HG03342 (cell line): ENCODE data around the gene YBX2.
"Not testable (repeated sequence)": the region's sequence is repeated elsewhere in the genome, so short reads cannot be mapped to it uniquely, and the experiment has no call there.

Experiments
- ATAC-seq: cut with Tn5 transposase; IDR thresholded peaks from one replicate; pipeline ENCODE4 v1.9.1; 2021; ENCODE audit warnings: mild to moderate bottlenecking, moderate library complexity; ENCODE audit not compliant: unreplicated experiment

YBX2 gene

DNA sequence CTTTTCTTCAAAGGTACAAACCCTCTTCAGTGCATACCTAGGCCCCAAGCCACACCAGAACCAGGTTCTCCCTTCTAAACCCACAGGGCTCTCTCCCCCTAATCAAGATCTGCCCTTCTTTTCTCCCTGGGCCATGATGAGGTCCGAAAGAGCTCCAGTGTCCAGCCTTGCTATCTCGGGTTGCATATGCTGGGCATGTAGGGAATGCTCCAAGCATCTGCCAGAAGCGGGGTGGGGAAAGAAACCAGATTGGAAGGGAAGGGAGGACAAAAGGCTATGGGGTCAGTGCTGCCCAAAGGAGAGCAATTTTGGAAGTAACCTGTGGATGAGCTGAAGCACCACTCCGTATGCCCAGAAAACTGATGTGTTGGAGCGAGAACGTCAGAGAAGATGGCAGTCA, 45.2 kb downstream of the YBX2 start:
- ATAC-seq: no peak

DNA sequence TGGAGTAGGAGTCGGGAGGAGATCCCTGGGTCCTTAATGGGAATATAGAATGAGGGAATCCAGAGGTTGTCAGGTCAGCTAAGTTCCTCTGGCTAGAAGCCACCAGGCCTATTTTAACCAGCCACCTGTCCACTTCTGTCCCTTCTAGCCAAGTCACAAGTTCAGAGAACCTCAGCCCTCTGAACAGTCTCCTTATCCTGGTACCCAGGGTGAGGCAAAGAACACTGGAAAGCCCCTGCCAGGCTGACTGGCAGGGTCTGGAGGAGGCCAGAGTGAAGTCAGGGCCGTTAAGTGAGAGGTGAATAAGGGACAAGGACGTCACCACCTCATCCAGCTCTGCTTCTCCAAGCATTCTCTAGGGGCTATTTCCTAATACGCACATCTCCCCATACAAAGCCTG, 45.6 kb downstream of the YBX2 start:
- ATAC-seq: no peak

DNA sequence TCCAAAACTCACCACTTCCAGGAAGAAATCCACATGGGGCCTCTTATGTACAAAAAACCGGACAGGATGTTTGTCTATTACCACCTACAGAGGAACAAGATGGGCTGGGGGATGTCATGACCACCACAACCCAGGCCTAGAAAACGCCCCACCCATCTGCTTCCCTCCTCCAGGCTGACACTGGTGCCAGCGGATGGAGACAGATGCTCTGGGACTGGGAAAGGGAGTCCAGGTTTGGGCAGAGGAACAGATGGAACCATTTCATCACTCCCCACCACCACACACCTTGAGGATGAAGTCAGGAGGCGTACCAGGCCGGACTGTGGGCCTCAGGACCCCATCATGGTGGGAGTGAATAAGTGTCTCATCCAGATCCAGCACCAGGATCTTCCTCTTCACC, 47.7 kb downstream of the YBX2 start:
- ATAC-seq: no peak

DNA sequence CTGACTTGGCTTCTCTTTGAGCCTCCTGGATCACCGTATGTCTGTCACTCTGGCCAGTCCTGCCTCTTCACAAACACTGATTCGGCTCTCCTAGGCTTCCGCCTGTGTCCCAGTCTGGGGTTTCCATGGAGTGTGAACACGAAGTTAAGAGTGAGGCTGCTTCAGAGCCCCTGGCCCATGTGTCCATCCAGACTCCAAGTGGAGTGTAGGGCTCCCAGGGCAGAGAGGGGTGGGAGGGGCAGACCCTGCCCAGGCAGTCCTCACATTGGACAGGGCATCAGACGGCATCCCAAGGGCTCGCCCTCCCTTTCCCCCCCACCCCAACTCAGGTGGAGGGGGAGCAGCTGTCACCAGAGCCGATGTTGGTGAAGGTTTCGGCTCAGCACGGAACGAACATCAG, 50.6 kb downstream of the YBX2 start:
- not testable (repeated sequence) for ATAC-seq

DNA sequence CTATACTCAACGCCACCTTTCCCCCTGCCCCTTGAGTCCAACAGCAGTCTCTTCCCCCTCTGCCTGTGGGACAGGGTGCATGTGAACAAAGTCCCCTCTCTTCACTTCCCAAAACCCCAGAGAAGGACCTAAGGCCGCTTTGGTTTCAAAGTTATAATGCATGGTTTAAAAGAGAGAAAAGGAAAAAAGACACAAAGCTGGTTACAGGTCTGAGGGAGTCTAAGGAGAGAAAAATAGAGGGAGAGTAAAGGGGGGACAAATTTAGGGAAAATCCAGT, 51.0 kb downstream of the YBX2 start:
- ATAC-seq: no peak

DNA sequence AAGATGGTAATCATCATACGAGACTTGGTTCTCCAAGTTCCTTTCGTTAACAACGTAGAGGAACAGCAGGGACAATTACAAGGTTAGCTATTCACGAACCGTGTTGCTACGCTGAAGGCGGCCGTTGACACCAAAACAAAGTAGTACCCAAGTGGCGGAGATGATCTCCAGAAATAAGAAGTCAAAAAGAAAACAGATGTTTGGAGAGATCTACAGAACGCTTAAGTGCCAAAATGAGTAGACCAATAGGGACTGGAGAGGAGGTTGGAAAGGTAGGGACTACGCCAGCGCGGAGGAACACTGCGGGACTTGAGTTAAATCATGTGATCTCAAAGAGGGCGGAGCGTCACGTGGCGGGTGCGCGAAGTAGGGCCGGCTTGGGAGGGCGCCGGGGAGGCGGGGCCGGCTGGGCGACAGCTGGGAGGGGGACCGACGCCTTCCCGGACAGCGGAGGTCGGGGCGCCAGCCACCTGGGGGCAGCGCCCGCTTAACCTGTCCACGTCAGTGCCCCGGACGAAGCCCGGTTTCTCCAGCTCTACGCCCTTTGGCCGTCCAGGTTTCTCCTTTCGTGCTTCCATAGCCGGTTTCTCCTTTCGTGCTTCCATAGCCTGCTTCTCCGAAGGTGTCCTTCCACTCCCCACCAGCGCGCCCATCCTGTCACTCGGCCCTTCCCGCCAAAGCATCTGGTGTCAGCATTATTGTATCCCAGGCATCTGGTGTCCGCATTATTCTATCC, 51.6 kb downstream of the YBX2 start:
- ATAC-seq: peak; percentile 39

DNA sequence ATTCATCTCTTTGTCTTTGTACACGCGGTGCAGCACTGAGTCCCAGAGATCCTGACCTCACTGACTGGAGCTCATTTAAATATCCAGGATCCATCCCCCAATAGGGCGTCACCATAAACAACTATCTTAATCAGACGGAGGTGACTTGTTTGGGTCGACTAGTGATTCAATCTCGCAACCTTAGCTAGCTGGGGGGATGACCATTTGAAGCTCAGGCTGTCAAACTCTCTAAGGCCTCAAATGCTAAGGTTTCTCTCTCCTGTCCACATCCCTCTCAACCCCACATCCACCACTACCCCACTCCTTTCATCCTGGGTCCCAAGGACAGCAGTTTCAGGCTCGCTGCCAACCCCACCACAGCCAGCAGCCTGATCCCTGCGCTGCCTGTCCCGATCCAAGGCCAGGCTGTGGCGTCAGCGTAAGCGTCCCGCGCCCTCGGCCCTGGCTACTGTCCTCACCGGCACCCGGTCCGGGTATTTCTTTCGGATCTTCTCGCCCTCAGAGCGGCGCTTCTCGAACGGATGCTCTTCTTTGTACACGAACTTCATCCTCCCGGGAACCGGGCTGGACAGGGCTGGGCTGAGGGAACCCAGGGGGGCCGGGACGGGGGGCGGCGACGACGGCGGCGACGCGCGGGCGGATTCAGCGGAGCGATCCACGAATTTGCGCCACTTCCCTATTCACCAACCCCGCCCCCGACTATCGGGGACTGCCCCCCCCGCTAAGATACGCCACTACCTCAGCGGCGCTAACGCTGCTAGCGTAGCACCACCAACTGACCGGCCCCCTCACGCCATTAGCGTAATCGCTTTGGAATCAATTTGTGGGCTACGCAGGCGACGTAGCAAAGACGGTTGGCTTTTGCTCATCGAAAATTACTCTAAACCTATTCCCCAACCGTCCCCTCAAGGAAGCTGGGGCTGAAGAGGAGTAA, 52.4 kb downstream of the YBX2 start, which contains the start of gene GABARAP:
Gene GABARAP, minus strand, starts transcription at position 667 of the 934 bp plus-strand sequence. Its CDS starts 119 bp downstream, at position 548.
- peak; percentile 28 for ATAC-seq

DNA sequence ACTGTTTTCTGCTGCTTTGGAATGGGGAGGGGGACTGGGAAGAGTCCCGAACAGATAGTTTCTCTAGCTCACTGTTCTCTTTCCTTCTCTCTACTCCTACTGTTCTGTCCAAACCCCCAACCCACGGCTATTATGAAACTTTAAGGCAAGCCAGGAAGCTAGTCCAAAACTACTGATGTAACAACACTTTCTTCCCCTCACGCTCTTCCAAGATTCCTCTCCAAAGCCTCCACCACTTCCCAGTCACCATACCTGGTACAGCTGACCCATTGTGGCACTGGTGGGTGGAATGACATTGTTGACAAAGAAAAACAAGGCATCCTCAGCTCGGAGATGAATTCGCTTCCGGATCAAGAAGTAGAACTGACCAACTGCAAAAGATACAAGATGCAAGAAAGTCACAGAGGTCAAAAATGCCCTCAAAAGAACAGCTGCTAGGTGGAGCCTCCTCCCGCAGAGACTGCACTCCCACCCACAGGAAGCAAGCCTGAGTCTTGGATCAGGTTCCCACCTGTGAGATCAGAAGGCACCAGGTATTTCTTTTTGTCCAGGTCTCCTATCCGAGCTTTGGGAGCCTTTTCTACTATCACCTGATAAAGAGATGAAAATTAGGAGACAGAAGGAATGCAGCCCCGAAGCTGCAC, 53.2 kb downstream of the YBX2 start:
- no peak for ATAC-seq

DNA sequence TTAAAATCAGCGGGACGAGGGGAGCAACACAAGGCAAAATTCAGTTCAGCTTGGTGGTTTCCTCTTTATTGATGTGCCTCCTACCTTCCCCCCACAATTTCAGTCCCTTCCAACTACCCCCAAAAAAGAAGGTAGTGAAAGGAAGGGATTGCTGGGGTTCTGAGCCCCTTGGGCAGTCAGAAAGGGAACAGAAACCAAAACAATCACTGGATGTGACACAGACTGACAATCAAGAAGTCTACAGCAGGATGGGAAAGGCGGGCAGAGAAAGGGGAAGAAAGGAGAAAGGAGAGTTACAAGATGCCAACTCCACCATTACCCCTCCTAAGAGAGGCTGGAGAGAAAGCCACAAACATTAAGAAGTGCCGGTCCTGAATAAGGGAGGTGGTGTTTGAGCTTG, 54.1 kb downstream of the YBX2 start:
- no peak for ATAC-seq

DNA sequence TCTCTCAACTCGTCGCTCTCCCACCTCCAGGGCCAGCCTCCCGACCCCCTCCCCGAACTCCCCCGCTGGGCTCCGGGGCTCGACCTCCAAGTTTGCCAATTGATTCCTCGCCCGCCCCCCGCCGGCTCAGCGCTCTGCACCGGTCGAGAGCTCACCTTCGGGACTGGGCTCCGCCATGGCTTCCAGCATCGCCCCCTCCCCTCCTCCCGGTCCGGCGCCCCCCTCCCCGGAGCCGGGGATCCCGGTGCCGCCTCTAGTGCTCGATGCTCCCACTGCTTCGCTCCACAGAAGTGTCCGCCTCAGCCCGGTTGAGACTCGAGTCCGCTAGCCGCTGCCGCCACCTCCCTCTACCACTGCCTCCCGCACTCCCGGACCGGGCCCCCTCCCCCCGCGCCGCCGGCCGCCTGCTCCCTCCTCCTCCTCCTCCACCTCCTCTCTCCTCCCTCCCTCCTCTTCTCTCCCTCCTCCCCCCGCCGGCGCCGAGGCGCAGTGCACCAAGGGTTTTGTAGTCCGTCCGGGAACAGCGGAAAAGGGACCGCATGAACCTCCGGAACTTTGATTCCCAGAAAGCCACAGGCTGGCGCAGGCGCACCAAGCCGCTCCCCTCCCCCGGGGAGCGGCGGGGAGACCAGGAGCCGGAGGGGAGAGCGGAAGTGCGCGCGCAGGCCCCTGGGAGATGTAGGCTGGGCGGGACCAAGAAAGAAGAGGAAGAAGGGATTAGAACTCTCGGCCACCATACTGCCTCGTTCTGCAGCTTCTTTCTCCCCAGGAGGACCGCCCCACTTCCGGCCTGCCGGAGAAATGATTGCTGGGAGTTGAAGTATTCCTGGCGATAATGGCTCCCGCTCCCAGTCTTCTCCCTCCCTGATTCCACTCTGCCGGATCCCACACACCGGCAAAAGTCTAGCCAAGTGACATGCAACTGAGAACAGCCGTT, 55.1 kb downstream of the YBX2 start, which contains the start of gene PHF23:
Gene PHF23, minus strand, starts transcription at position 367 of the 937 bp plus-strand sequence. Its CDS starts 178 bp downstream, at position 189.
- ATAC-seq: peak; percentile 49

DNA sequence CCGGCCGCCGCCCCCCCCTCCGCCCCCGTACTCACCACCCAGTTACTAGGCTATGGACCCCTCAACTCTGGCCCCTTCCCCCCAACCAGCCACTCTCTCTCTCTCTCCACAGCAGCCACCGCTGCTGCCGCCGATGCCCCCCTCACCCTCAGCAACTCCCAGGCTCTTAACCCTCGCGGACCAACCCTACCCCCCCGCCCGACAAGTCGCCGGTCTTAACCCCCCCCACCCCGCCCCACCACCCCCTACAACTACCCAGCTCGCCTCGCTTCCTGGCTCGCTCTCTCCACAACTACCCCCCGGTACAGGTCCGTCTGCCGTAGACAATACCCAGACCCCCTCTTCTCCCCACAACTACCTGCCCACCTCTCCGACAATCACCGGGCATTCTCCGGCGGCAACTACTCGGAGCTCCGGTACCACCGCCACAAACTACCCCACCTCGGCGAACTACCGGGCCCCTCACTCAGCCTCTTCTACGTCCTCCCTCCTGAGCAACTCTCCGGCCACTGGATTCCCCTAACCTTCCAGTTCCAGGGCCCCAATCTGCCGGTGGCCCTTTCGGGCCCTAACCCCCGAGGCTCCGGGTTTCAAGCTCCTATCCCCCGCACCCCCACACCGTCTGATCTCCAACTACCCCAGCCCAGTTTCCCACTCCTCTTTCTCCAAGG, 55.9 kb downstream of the YBX2 start:
- ATAC-seq: no peak
